Measurements from ENCODE around the gene RNF8. TPM values are rescaled to one million over a fixed set of nuclear protein-coding genes. Genes with fewer than 3 reads are reported as not detected.

The RNF8 gene
- polyA plus RNA-seq, 2 donors, result 10.3 to 14.7 TPM

Other genes starting within 250 kb of the RNF8 start
- 100 to 1,000 TPM; 174 to 178 TPM for gene PIM1, start 183.8 kb upstream of the RNF8 start, polyA plus RNA-seq
- gene TBC1D22B, start 96.2 kb upstream of the RNF8 start, polyA plus RNA-seq, result 1 to 10 TPM; 6.9 to 9.1 TPM
- gene TMEM217, start 95.8 kb upstream of the RNF8 start, polyA plus RNA-seq, result 1 to 10 TPM; 2.6 to 5.4 TPM
- gene CMTR1, start 79.2 kb downstream of the RNF8 start, polyA plus RNA-seq, result 10 to 100 TPM; 10.5 to 12.0 TPM
- 10 to 100 TPM; 24.1 to 44.6 TPM for gene CCDC167, start 145.9 kb downstream of the RNF8 start, polyA plus RNA-seq

Data from esophagus (tissue), 2 donors.